ENCODE measurements around the gene RPLP2.
A peak's percentile ranks its signal among the peaks of the same experiment; 100 is the strongest.

Gene RPLP2

GRCh38 chr11:831118-831864 is 21.5 kb downstream of the RPLP2 start (continued):
- TF ChIP-seq ZFP41 (tag by site-specific recombination; IDR thresholded peaks at IDR 0.05; ENCODE audit: borderline replicate concordance) (no peak), ZBTB17 (tag by site-specific recombination; IDR thresholded peaks at IDR 0.05) (no peak), ZBTB7A (tag by site-specific recombination; IDR thresholded peaks at IDR 0.05; ENCODE audit: low read depth) (no peak), ZNF133 (tag by site-specific recombination; IDR thresholded peaks at IDR 0.05) (no peak), ZNF645 (tag by site-specific recombination; IDR thresholded peaks at IDR 0.05) (no peak), ATF2 (tag by site-specific recombination; IDR thresholded peaks at IDR 0.05; ENCODE audit: low read depth) (no peak), KLF8 (tag by site-specific recombination; IDR thresholded peaks at IDR 0.05) (0 out of 2 replicates have a peak, but pooled peaks have one; percentile 6), PRDM10 (tag by site-specific recombination; IDR thresholded peaks at IDR 0.05) (no peak), GLIS2 (tag by site-specific recombination; IDR thresholded peaks at IDR 0.05) (peak; percentile 52), ZNF416 (tag by site-specific recombination; IDR thresholded peaks at IDR 0.05) (no peak), ZNF114 (tag by site-specific recombination; IDR thresholded peaks at IDR 0.05) (no peak), SETDB1 (IDR thresholded peaks at IDR 0.05; ENCODE audit: insufficient read length, low read length) (no peak), ZBTB10 (tag by site-specific recombination; IDR thresholded peaks at IDR 0.05) (no peak), ZNF341 (tag by site-specific recombination; IDR thresholded peaks at IDR 0.05; ENCODE audit: low read depth) (peak; percentile 59; the same call in 1 of the 2 replicates), ZNF529 (tag by site-specific recombination; IDR thresholded peaks at IDR 0.05; ENCODE audit: insufficient replicate concordance) (no peak), TSHZ1 (tag by site-specific recombination; IDR thresholded peaks at IDR 0.05; ENCODE audit: borderline replicate concordance) (no peak), ZNF792 (tag by site-specific recombination; IDR thresholded peaks at IDR 0.05) (no peak), ZNF768 (tag by site-specific recombination; IDR thresholded peaks at IDR 0.05) (no peak), ZNF433 (tag by site-specific recombination; IDR thresholded peaks at IDR 0.05; ENCODE audit: low read depth) (no peak), ZIC2 (tag by site-specific recombination; IDR thresholded peaks at IDR 0.05) (peak; percentile 93), ZNF660 (tag by site-specific recombination; IDR thresholded peaks at IDR 0.05) (no peak)
- TF ChIP-seq, protein P1, sequence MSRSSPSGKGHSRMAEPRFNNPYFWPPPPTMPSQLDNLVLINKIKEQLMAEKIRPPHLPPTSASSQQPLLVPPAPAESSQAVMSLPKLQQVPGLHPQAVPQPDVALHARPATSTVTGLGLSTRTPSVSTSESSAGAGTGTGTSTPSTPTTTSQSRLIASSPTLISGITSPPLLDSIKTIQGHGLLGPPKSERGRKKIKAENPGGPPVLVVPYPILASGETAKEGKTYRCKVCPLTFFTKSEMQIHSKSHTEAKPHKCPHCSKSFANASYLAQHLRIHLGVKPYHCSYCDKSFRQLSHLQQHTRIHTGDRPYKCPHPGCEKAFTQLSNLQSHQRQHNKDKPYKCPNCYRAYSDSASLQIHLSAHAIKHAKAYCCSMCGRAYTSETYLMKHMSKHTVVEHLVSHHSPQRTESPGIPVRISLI (tag by site-specific recombination; IDR thresholded peaks at IDR 0.05): no peak
- TF ChIP-seq, protein P2, sequence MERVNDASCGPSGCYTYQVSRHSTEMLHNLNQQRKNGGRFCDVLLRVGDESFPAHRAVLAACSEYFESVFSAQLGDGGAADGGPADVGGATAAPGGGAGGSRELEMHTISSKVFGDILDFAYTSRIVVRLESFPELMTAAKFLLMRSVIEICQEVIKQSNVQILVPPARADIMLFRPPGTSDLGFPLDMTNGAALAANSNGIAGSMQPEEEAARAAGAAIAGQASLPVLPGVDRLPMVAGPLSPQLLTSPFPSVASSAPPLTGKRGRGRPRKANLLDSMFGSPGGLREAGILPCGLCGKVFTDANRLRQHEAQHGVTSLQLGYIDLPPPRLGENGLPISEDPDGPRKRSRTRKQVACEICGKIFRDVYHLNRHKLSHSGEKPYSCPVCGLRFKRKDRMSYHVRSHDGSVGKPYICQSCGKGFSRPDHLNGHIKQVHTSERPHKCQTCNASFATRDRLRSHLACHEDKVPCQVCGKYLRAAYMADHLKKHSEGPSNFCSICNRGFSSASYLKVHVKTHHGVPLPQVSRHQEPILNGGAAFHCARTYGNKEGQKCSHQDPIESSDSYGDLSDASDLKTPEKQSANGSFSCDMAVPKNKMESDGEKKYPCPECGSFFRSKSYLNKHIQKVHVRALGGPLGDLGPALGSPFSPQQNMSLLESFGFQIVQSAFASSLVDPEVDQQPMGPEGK (tag by site-specific recombination; IDR thresholded peaks at IDR 0.05): no peak; the same call in 1 of the 2 replicates

Data from HEK293 (cell line).